A673 (cell line): ENCODE data around the gene DLX4.

ENCODE experiments used
- EZH2 ChIP-seq: fragments of 200-600 bp; sonication (generic); IDR thresholded peaks from 2 replicates; pipeline ENCODE4 v1.6.1; 2017; ENCODE audit warnings: borderline replicate concordance, low read depth, mild to moderate bottlenecking, mixed read lengths, antibody characterized with exemption, low read length; ENCODE audit not compliant: poor library complexity, severe bottlenecking
- TF ChIP-seq, protein P1 (sequence below): fragments of 300-800, 200-600 bp; sonication (generic); conservative IDR thresholded peaks from 2 replicates; pipeline ENCODE4 v1.5.1; 2017; ENCODE audit warnings: low read depth, mild to moderate bottlenecking, antibody characterized with exemption, low read length, moderate library complexity, mixed read lengths

DNA sequence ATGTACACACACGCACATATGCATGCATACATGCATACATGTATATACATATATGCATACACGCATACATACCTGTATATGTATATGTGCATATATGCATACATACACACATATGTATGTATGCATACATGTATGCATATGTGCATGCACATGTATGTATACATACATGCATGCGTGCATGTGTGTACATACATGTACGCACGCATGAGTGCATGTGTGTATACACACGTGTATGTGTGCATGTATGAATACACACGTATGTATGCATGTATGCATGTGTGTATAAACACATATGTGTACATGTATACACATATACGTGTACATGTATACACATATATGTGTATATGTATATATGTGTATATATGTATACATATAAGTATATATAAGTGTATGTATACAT lies 54.5 kb downstream of the DLX4 start:
- TF ChIP-seq, protein P1, sequence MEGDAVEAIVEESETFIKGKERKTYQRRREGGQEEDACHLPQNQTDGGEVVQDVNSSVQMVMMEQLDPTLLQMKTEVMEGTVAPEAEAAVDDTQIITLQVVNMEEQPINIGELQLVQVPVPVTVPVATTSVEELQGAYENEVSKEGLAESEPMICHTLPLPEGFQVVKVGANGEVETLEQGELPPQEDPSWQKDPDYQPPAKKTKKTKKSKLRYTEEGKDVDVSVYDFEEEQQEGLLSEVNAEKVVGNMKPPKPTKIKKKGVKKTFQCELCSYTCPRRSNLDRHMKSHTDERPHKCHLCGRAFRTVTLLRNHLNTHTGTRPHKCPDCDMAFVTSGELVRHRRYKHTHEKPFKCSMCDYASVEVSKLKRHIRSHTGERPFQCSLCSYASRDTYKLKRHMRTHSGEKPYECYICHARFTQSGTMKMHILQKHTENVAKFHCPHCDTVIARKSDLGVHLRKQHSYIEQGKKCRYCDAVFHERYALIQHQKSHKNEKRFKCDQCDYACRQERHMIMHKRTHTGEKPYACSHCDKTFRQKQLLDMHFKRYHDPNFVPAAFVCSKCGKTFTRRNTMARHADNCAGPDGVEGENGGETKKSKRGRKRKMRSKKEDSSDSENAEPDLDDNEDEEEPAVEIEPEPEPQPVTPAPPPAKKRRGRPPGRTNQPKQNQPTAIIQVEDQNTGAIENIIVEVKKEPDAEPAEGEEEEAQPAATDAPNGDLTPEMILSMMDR = no peak
- no peak for TF ChIP-seq EZH2
